Measurements from ENCODE around the gene HOXB7.

The HOXB7 gene

GRCh38 chr17:48621410-48622392 lies 10.9 kb upstream of the HOXB7 start:
- H3K27me3 Mint-ChIP-seq (ENCODE audit: low read depth) = peaks cover 94% of the 10 kb centered on the region
- H3K4me3 Mint-ChIP-seq = no peak overlapping the region
- H3K27ac Mint-ChIP-seq = no peak overlapping the region
- no peaks in the 10 kb centered on the region for H3K9me3 Mint-ChIP-seq
- H3K4me1 Mint-ChIP-seq (ENCODE audit: low read depth) = peaks cover 22% of the 10 kb centered on the region
- peaks cover 3% of the 10 kb centered on the region for H3K36me3 Mint-ChIP-seq (ENCODE audit: low read depth)

GRCh38 chr17:48620461-48621139 lies 9.8 kb upstream of the HOXB7 start:
- no peaks in the 10 kb centered on the region for H3K9me3 Mint-ChIP-seq
- H3K27me3 Mint-ChIP-seq (ENCODE audit: low read depth) = peaks cover 94% of the 10 kb centered on the region
- peaks cover 18% of the 10 kb centered on the region for H3K4me1 Mint-ChIP-seq (ENCODE audit: low read depth)
- H3K27ac Mint-ChIP-seq = no peak overlapping the region
- peaks cover 3% of the 10 kb centered on the region for H3K36me3 Mint-ChIP-seq (ENCODE audit: low read depth)
- no peak overlapping the region for H3K4me3 Mint-ChIP-seq

- Mint-ChIP-seq H3K4me1 (ENCODE audit: low read depth) (peaks cover 18% of the 10 kb centered on the region), H3K36me3 (ENCODE audit: low read depth) (peaks cover 3% of the 10 kb centered on the region), H3K4me3 (peak overlapping the region; percentile 26), H3K9me3 (no peaks in the 10 kb centered on the region), H3K27me3 (ENCODE audit: low read depth) (peaks cover 96% of the 10 kb centered on the region), H3K27ac (no peak overlapping the region)
Observed at GRCh38 chr17:48619826-48620449, 9.1 kb upstream of the HOXB7 start.

GRCh38 chr17:48618256-48618896 lies 7.6 kb upstream of the HOXB7 start:
- peak overlapping the region; percentile 62 for H3K27ac Mint-ChIP-seq
- peak overlapping the region; percentile 39 for H3K4me3 Mint-ChIP-seq
- H3K27me3 Mint-ChIP-seq (ENCODE audit: low read depth) = peaks cover 96% of the 10 kb centered on the region
- peaks cover 3% of the 10 kb centered on the region for H3K36me3 Mint-ChIP-seq (ENCODE audit: low read depth)
- no peaks in the 10 kb centered on the region for H3K9me3 Mint-ChIP-seq
- peaks cover 25% of the 10 kb centered on the region for H3K4me1 Mint-ChIP-seq (ENCODE audit: low read depth)

GRCh38 chr17:48617471-48618255 lies 6.8 kb upstream of the HOXB7 start:
- H3K4me1 Mint-ChIP-seq (ENCODE audit: low read depth) = peaks cover 29% of the 10 kb centered on the region
- H3K9me3 Mint-ChIP-seq = no peaks in the 10 kb centered on the region
- peaks cover 94% of the 10 kb centered on the region for H3K27me3 Mint-ChIP-seq (ENCODE audit: low read depth)
- no peak overlapping the region for H3K4me3 Mint-ChIP-seq
- peaks cover 3% of the 10 kb centered on the region for H3K36me3 Mint-ChIP-seq (ENCODE audit: low read depth)
- peak overlapping the region; percentile 46 for H3K27ac Mint-ChIP-seq

GRCh38 chr17:48616717-48617470 lies 6.1 kb upstream of the HOXB7 start:
- H3K27ac Mint-ChIP-seq = peak overlapping the region; percentile 46
- H3K27me3 Mint-ChIP-seq (ENCODE audit: low read depth) = peaks cover 92% of the 10 kb centered on the region
- peaks cover 3% of the 10 kb centered on the region for H3K36me3 Mint-ChIP-seq (ENCODE audit: low read depth)
- H3K4me3 Mint-ChIP-seq = no peak overlapping the region
- H3K4me1 Mint-ChIP-seq (ENCODE audit: low read depth) = peaks cover 33% of the 10 kb centered on the region
- H3K9me3 Mint-ChIP-seq = no peaks in the 10 kb centered on the region

GRCh38 chr17:48615963-48616716 lies 5.3 kb upstream of the HOXB7 start:
- H3K4me1 Mint-ChIP-seq (ENCODE audit: low read depth) = peaks cover 39% of the 10 kb centered on the region
- peaks cover 3% of the 10 kb centered on the region for H3K36me3 Mint-ChIP-seq (ENCODE audit: low read depth)
- H3K27ac Mint-ChIP-seq = peak overlapping the region; percentile 37
- no peaks in the 10 kb centered on the region for H3K9me3 Mint-ChIP-seq
- no peak overlapping the region for H3K4me3 Mint-ChIP-seq
- H3K27me3 Mint-ChIP-seq (ENCODE audit: low read depth) = peaks cover 93% of the 10 kb centered on the region

- peak within 1 kb of the TSS; percentile 64 for H3K27ac Mint-ChIP-seq
- H3K4me1 Mint-ChIP-seq (ENCODE audit: low read depth) = peaks cover 45% of the 10 kb centered on the region
- H3K36me3 Mint-ChIP-seq (ENCODE audit: low read depth) = peaks cover 3% of the 10 kb centered on the region
- H3K9me3 Mint-ChIP-seq = no peaks in the 10 kb centered on the region
- H3K4me3 Mint-ChIP-seq = peak within 1 kb of the TSS; percentile 52
- H3K27me3 Mint-ChIP-seq (ENCODE audit: low read depth) = peaks cover 89% of the 10 kb centered on the region
Observed at GRCh38 chr17:48615047-48615962, 4.5 kb upstream of the HOXB7 start, which contains the start of gene HOXB8. Gene HOXB8, minus strand, starts transcription at chr17:48615292. Its CDS starts 588 bp downstream, at chr17:48614704.

GRCh38 chr17:48613862-48614694 lies 3.3 kb upstream of the HOXB7 start:
- peaks cover 87% of the 10 kb centered on the region for H3K27me3 Mint-ChIP-seq (ENCODE audit: low read depth)

GRCh38 chr17:48612854-48613691 lies 2.3 kb upstream of the HOXB7 start:
- Mint-ChIP-seq H3K4me1 (ENCODE audit: low read depth) (peaks cover 39% of the 10 kb centered on the region), H3K4me3 (peak overlapping the region; percentile 85), H3K36me3 (ENCODE audit: low read depth) (peaks cover 3% of the 10 kb centered on the region)

More at GRCh38 chr17:48613862-48614694, 3.3 kb upstream of the HOXB7 start:
- Mint-ChIP-seq H3K27ac (peak overlapping the region; percentile 81), H3K9me3 (no peaks in the 10 kb centered on the region), H3K36me3 (ENCODE audit: low read depth) (peaks cover 3% of the 10 kb centered on the region), H3K4me1 (ENCODE audit: low read depth) (peaks cover 45% of the 10 kb centered on the region), H3K4me3 (peak overlapping the region; percentile 53)

More at GRCh38 chr17:48612854-48613691, 2.3 kb upstream of the HOXB7 start:
- peaks cover 85% of the 10 kb centered on the region for H3K27me3 Mint-ChIP-seq (ENCODE audit: low read depth)
- peak overlapping the region; percentile 43 for H3K27ac Mint-ChIP-seq
- no peaks in the 10 kb centered on the region for H3K9me3 Mint-ChIP-seq

Measured in T-helper 1 cell treated with Interleukin-12 subunit alpha and Interleukin-12 subunit beta and Interleukin-4 antibody, amounts not matched to agents 30 μg/mL and 1 μg/mL, for 36 hours (primary cell).